ENCODE measurements around the gene CBLL2.

Gene CBLL2

GRCh38 chrX:22273714-22274317 lies 1.1 kb downstream of the CBLL2 start:
- TF ChIP-seq, protein P1, sequence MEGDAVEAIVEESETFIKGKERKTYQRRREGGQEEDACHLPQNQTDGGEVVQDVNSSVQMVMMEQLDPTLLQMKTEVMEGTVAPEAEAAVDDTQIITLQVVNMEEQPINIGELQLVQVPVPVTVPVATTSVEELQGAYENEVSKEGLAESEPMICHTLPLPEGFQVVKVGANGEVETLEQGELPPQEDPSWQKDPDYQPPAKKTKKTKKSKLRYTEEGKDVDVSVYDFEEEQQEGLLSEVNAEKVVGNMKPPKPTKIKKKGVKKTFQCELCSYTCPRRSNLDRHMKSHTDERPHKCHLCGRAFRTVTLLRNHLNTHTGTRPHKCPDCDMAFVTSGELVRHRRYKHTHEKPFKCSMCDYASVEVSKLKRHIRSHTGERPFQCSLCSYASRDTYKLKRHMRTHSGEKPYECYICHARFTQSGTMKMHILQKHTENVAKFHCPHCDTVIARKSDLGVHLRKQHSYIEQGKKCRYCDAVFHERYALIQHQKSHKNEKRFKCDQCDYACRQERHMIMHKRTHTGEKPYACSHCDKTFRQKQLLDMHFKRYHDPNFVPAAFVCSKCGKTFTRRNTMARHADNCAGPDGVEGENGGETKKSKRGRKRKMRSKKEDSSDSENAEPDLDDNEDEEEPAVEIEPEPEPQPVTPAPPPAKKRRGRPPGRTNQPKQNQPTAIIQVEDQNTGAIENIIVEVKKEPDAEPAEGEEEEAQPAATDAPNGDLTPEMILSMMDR (IDR thresholded peaks at IDR 0.05), result no peak

DNA sequence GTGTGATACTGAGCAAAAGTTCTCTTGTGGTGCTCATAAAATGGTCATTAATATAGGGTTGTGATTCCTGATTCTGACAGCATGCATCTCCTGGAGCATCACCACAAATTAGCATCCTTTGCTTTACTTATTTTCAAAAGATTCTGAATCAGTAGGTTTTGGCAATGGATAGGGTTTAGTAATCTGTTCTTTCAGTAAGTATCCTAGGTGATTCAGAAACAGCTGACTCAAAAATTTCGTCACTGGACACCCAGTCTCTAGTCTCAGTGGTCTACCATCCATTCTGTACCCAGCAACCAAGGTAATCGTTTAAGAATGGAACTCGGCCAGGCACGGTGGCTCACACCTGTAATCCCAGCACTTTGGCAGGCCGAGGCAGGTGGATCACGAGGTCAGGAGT lies 4.1 kb downstream of the CBLL2 start:
- TF ChIP-seq, protein P1 (IDR thresholded peaks at IDR 0.05), result no peak

DNA sequence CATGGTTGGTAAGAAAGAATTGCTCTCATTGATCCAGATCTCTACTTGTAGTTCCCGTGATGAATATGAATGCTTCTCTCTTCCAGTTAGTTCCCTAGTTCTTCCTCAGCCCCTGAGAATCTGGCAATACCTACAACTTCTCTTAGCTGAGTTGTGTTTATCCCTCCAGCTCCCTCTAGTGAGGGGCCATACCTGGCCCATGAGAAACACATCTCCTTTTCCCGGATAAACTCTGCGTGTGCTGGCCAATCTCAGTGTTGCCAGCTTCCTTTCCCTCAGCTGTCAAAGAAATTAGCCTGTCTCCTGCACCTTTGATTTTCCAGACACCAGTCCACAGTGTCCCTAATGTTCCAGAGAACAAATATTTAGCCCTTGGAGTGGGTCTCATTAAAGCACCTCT lies 5.7 kb downstream of the CBLL2 start:
- TF ChIP-seq, protein P1 (IDR thresholded peaks at IDR 0.05), result no peak

DNA sequence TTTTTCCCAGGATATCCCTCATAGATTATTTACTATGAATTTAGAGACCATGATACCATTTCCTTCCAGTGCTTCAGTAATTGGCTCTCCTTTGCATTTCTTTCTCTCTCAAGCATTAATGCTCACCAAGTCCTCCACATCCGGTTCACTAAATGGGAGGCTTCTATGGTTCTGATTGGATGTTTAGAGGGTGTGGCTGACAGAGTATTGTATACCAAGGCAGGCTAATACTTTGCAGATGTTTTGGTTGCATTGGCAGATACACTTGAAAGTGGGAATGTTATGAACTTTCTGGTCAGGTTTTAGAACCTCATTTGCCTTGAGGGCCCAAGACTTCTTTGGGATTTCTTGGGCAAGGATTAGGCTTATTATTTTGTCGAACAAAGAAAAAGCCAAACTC lies 24.2 kb downstream of the CBLL2 start:
- TF ChIP-seq, protein P1 (IDR thresholded peaks at IDR 0.05), result no peak

DNA sequence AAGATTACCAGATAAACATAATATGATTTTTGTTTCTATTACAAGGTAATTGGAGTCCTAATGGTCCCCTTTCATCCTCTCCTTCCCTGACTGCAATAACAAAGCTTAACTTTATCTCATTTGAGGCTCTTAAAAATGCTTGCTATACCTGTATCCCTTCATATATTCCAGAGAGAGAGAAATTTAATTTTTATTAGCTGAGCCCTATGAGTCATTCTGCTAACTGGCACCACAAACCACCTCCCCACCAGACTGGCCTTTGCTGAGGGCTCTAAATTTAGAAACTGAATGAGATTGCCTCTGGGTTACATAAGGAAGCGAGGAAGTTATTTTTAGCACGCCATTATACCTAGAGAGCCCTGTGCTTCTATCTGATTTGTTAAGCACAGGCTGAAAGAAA lies 27.4 kb downstream of the CBLL2 start:
- TF ChIP-seq, protein P1 (IDR thresholded peaks at IDR 0.05), result no peak

DNA sequence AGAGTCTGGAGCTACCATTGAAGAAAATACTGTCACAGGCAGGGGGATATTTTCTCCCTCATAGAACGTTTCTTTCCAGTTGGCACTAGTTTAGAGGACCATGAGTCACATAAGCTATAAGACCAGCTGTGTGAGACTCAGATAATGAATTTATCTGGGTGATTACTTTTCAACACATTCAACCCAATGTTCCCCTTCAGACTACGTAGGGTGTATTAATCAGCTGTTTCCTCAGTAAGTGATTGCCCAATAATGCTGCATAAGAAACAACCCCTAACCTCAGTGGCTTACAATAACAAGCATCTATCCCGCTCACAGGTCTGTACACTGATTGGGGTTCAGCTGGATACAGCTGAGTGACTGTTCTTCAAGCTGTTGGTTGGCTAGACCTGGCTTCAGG lies 38.1 kb downstream of the CBLL2 start:
- TF ChIP-seq, protein P1 (IDR thresholded peaks at IDR 0.05), result no peak

DNA sequence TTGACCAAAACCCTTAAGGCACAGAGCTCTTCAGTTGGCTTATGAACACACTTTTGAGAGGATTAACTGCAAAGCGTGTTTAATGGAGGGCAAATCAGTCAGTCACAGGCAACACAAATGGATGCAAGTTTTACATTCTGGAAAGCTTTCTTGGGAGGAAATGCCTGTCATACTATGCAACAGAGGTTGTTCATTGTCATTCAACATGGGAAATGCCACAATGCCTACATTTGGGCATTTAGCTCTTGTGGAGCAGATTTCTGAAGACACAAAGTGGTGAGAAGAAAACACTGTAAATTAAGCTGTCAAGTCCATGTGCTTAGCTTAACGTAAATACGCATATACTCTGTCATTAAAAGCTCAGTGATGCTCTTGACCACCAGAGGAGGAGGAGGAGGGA lies 41.1 kb downstream of the CBLL2 start:
- TF ChIP-seq, protein P1 (IDR thresholded peaks at IDR 0.05), result no peak

GRCh38 chrX:22314211-22314610 lies 41.5 kb downstream of the CBLL2 start:
- TF ChIP-seq, protein P1 (IDR thresholded peaks at IDR 0.05), result no peak
